ENCODE data around the gene FAAH.

GRCh38 chr1:46401964-46402626 is 8.0 kb downstream of the FAAH start:
- TF ChIP-seq CTCF (conservative IDR thresholded peaks at IDR 0.05; ENCODE audit: low read length) = no peak
- TF ChIP-seq EZH2phosphoT487 (IDR thresholded peaks at IDR 0.05; ENCODE audit: borderline replicate concordance, low read depth, low read length) = no peak

Data from OCI-LY7 (cell line).